ENCODE results near the gene PDZD2. TPM values are rescaled to one million over a fixed set of nuclear protein-coding genes. Genes with fewer than 3 reads are reported as not detected.

The PDZD2 gene
- total and polyA plus RNA-seq, 2 experiments from 2014 or later: 0.21 TPM; not detected in 1

DNA sequence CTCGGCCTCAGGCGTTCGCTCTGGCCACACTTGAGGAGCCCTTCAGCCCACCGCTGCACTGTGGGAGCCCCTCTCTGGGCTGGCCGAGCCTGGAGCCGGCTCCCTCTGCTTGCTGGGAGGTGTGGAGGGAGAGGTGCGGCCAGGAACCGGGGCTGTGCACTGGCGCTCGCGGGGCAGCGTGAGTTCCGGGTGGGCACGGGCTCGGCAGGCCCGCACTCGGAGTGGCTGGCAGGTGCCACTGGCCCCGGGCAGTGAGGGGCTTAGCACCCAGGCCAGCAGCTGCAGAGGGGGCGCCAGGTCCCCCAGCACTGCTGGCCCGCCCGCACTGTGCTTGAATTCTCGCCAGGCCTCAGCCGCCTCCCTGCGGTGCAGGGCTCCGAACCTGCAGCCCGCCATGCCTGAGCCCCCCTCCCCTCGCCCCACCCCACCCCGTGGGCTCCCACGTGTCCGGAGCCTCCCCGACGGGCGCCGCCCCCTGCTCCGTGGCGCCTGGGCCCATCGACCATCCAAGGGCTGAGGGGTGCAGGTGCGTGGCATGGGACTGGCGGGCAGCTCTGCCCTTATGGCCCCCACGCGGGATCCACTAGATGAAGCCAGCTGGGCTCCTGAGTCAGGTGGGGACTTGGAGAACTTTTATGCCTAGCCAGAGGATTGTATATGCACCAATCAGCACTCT is 138.2 kb downstream of the PDZD2 start:
- H3K4me2 ChIP-seq (ENCODE audit: unreplicated experiment): no peak overlapping the region
- H3K79me2 ChIP-seq (ENCODE audit: insufficient read depth): no peaks in the 10 kb centered on the region
- H3K36me3 ChIP-seq (ENCODE audit: low read depth): no peaks in the 10 kb centered on the region
- H3K4me1 ChIP-seq (ENCODE audit: insufficient read depth): no peaks in the 10 kb centered on the region
- no peak overlapping the region for H3K9ac ChIP-seq
- no peak overlapping the region for H2AFZ ChIP-seq
- peaks cover 16% of the 10 kb centered on the region for H3K27me3 ChIP-seq (replicated peaks; ENCODE audit: insufficient read depth)
- no peak overlapping the region for H3K4me3 ChIP-seq
- no peaks in the 10 kb centered on the region for H3F3A ChIP-seq (ENCODE audit: insufficient read depth)
- TF ChIP-seq EZH2 (IDR thresholded peaks at IDR 0.05; ENCODE audit: insufficient read depth, poor library complexity, severe bottlenecking): no peak
- TF ChIP-seq EZH2phosphoT487 (IDR thresholded peaks at IDR 0.05; ENCODE audit: insufficient read depth, low read depth): no peak
- 76 to 80% methylated on average over 22 to 39 of the region's 41 CpGs for WGBS, 2 experiments (ENCODE audit: low coverage in 1 of 2, low lambda C conversion rate in 2 of 2, missing lambda C conversion rate in 2 of 2)
- no peaks in the 10 kb centered on the region for H3K9me3 ChIP-seq (ENCODE audit: low read depth)
- H4K20me1 ChIP-seq (ENCODE audit: insufficient read depth): no peaks in the 10 kb centered on the region
- no peaks in the 10 kb centered on the region for H3K9me2 ChIP-seq (ENCODE audit: insufficient read depth)
- no peak for DNase-seq
- H3K27ac ChIP-seq: no peak overlapping the region
- in situ Hi-C loops (cut with MboI): no loop called here

DNA sequence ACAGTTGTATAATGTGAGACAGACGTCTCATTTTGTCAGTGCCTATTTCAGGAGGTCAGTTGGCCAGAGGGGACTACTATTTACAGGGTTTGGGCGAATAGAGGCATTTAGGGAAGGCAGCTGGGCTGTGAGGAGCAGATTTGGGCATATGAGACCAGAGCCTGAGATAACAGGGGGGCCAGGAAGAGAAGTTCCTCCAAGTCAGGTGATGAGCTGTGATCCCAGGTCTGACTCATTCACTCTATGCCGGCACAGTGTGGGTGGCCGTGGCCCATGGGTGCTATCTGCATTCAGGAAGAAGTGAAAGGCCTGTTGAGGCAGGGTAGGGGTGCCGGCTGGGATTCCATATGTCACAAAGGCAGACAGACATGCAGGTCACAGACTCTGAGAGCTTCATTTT is 142.8 kb downstream of the PDZD2 start:
- Histone ChIP-seq H2AFZ (no peak overlapping the region), H3F3A (ENCODE audit: insufficient read depth) (no peaks in the 10 kb centered on the region), H3K9ac (no peak overlapping the region), H3K79me2 (ENCODE audit: insufficient read depth) (no peaks in the 10 kb centered on the region), H3K4me3 (no peak overlapping the region), H3K27ac (no peak overlapping the region), H3K9me2 (ENCODE audit: insufficient read depth) (no peaks in the 10 kb centered on the region), H3K4me2 (ENCODE audit: unreplicated experiment) (no peak overlapping the region), H4K20me1 (ENCODE audit: insufficient read depth) (no peaks in the 10 kb centered on the region), H3K9me3 (ENCODE audit: low read depth) (no peaks in the 10 kb centered on the region), H3K36me3 (ENCODE audit: low read depth) (no peaks in the 10 kb centered on the region), H3K4me1 (ENCODE audit: insufficient read depth) (no peaks in the 10 kb centered on the region), H3K27me3 (replicated peaks; ENCODE audit: insufficient read depth) (no peaks in the 10 kb centered on the region; the same call in none of the 2 replicates)
- WGBS, 2 experiments (ENCODE audit: low coverage in 1 of 2, low lambda C conversion rate in 2 of 2, missing lambda C conversion rate in 2 of 2): 52 to 54% methylated on average over 5 of the region's 5 CpGs
- in situ Hi-C loops (cut with MboI): no loop called here
- DNase-seq: no peak
- TF ChIP-seq EZH2 (IDR thresholded peaks at IDR 0.05; ENCODE audit: insufficient read depth, poor library complexity, severe bottlenecking) (no peak), EZH2phosphoT487 (IDR thresholded peaks at IDR 0.05; ENCODE audit: insufficient read depth, low read depth) (no peak)

DNA sequence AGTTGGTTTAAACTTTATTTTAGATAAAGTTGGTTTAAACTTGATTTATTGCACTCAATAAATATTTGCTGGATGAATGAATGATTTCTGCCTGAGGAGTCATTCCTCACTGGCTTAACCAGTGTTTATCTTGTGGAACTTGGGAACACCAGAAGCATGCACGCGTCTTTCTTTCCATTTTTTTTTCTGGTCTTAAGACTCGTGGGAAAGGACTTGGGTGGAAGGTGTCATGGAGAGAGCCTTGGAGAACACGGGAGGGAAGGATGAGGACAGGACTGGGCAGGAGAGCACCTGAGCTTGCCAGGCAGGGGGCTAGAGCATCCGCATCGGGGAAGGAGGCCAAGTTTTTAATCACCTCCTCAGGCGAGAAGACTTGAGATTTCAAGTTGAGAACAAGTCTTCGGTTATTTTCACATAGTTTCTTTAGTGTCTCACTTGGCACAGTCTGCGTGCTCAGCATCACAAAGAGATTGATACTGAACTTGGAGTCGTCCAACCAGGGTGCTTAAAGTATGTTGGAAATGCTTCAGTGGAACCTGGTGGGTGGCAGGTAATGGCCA is 144.2 kb downstream of the PDZD2 start:
- WGBS, 2 experiments (ENCODE audit: low coverage in 1 of 2, low lambda C conversion rate in 2 of 2, missing lambda C conversion rate in 2 of 2): 45 to 58% methylated on average over 10 of the region's 10 CpGs

DNA sequence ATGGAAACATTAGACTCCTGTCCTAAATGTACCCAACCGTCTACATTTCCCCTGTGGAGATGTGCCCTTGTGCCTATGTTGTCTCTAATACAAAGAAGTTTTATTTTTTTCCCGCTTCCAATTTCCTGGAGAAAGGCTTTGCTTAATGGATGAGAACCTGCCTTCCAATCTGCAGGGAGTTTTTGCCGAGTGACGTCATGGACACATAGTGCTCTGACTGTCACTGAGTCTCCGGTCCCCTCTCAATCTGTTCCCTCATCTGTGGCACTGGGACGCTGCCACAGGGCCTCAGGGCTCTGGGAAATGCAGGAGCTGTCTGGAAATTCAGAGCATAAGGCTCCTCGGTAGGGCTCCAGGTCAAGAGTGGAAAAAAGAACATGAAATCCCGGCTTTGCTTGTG is 144.8 kb downstream of the PDZD2 start:
- Histone ChIP-seq H3K9me3 (ENCODE audit: low read depth) (no peaks in the 10 kb centered on the region), H3K4me3 (no peak overlapping the region), H3K4me1 (ENCODE audit: insufficient read depth) (no peaks in the 10 kb centered on the region), H2AFZ (no peak overlapping the region), H3K27ac (no peak overlapping the region), H3K4me2 (ENCODE audit: unreplicated experiment) (no peak overlapping the region), H3K36me3 (ENCODE audit: low read depth) (no peaks in the 10 kb centered on the region), H4K20me1 (ENCODE audit: insufficient read depth) (no peaks in the 10 kb centered on the region), H3K79me2 (ENCODE audit: insufficient read depth) (no peaks in the 10 kb centered on the region), H3K9me2 (ENCODE audit: insufficient read depth) (no peaks in the 10 kb centered on the region), H3K9ac (no peak overlapping the region), H3K27me3 (replicated peaks; ENCODE audit: insufficient read depth) (no peaks in the 10 kb centered on the region; the same call in none of the 2 replicates), H3F3A (ENCODE audit: insufficient read depth) (no peaks in the 10 kb centered on the region)
- in situ Hi-C loops (cut with MboI): no loop called here
- DNase-seq: no peak
- no peak for TF ChIP-seq EZH2phosphoT487 (IDR thresholded peaks at IDR 0.05; ENCODE audit: insufficient read depth, low read depth)
- no peak for TF ChIP-seq EZH2 (IDR thresholded peaks at IDR 0.05; ENCODE audit: insufficient read depth, poor library complexity, severe bottlenecking)
- WGBS, 2 experiments (ENCODE audit: low coverage in 1 of 2, low lambda C conversion rate in 2 of 2, missing lambda C conversion rate in 2 of 2): 54 to 56% methylated on average over 8 of the region's 8 CpGs

More for the DNA sequence above, 144.2 kb downstream of the PDZD2 start:
- H3K4me1 ChIP-seq (ENCODE audit: insufficient read depth): no peaks in the 10 kb centered on the region
- no peaks in the 10 kb centered on the region; the same call in none of the 2 replicates for H3K27me3 ChIP-seq (replicated peaks; ENCODE audit: insufficient read depth)
- H3K9me2 ChIP-seq (ENCODE audit: insufficient read depth): no peaks in the 10 kb centered on the region
- TF ChIP-seq EZH2 (IDR thresholded peaks at IDR 0.05; ENCODE audit: insufficient read depth, poor library complexity, severe bottlenecking) (no peak), EZH2phosphoT487 (IDR thresholded peaks at IDR 0.05; ENCODE audit: insufficient read depth, low read depth) (no peak)
- no peak overlapping the region for H2AFZ ChIP-seq
- no peak overlapping the region for H3K4me3 ChIP-seq
- in situ Hi-C loops (cut with MboI): no loop called here
- no peaks in the 10 kb centered on the region for H3K79me2 ChIP-seq (ENCODE audit: insufficient read depth)
- no peaks in the 10 kb centered on the region for H4K20me1 ChIP-seq (ENCODE audit: insufficient read depth)
- no peak overlapping the region for H3K4me2 ChIP-seq (ENCODE audit: unreplicated experiment)
- no peak overlapping the region for H3K27ac ChIP-seq
- no peaks in the 10 kb centered on the region for H3K36me3 ChIP-seq (ENCODE audit: low read depth)
- H3F3A ChIP-seq (ENCODE audit: insufficient read depth): no peaks in the 10 kb centered on the region
- no peak for DNase-seq
- H3K9ac ChIP-seq: no peak overlapping the region
- no peaks in the 10 kb centered on the region for H3K9me3 ChIP-seq (ENCODE audit: low read depth)
